DLD1 (cell line): ENCODE data around the gene DLG5.

Experiments
- in situ Hi-C: cut with HindIII; loops from 2 replicates; pipeline ENCODE4 v1.10.0; 2017; ENCODE audit warnings: low sequenced_read_pairs

Gene DLG5

DNA sequence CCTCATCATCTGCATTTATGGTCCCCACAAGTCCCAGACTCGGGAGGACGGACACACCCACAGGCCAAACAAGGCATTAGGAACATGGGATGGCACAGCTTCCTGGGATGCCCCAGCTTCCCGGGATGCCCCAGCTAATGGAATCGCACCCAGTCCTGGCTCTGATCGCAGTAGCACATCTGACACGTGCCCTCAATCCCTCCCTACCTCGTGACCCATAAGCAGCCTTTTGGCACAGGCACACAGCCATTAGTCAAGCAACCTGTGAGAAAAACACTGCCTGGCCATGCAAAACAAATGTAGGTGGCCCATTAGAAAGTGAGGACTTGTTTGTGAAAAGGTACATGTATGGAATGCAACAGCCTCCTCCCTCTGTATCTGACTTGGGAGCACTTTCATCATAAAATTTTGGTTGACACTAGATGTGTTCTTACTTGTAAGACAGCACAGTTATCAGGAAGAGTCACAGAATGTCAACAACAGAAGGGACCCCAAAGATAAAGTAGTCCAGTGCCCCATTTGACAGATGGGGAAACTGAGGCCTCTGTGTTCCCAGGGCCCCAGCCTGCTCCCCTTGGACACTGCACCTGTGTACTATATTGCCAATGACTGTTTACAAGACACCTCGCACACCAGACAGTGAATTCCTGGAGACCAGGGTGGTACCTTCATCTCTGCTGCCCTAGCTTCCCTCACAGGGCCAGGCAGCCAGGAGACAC lies 34.4 kb downstream of the DLG5 start:
- in situ Hi-C loops: no loop called here

DNA sequence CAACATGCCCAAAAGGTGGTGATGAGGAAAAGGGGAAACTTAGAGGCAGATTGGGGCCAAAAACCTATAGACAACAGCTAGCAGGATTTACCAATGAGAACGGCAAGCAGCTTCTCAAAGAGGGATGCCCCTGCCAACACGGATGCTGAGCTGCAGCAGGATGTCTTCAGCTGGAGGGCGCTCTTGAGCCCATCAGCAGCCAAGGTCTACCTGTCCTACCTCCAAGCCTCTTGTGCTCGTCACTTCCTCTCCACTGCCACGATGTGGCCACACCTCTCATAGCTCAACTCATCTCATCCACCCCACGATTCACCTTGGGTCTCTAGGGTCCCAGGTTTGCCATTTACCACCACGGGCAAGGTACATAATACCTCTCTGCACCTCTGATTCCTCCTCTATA lies 36.5 kb downstream of the DLG5 start:
- in situ Hi-C loops: no loop called here

DNA sequence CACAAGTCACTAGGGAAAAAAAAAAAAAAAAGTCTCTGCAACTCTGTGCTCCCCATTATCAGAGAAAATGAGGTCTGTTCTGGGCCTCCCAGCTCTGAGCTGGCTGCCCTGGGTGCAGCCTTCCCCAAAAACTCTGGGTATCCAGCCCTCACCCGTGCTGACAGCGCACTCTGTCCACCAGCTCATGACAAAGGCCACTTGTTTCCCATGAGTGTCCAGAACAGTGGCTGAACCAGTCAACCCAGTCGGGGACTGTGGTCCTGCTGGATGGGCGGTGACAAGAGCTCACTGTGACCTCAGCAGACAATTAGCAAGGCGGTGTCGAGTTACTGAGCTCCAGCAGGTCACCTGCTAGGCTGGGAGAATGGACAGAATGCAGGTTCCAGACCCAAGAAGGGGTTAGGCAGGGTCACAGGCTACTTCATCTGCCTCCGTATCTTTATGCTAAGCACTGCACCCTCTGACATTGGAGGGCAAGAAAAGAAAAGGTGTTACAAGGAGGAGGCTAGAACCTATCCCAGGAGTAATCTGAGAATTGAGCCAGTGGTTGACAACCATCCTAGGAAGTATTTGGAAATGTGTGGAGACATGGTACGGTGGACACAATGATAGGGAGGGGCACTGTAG lies 37.2 kb downstream of the DLG5 start:
- in situ Hi-C loops: loop anchor here (5.0 kb wide), 1 partner anchor 42 kb away; no protein-coding TSS in a partner anchor

DNA sequence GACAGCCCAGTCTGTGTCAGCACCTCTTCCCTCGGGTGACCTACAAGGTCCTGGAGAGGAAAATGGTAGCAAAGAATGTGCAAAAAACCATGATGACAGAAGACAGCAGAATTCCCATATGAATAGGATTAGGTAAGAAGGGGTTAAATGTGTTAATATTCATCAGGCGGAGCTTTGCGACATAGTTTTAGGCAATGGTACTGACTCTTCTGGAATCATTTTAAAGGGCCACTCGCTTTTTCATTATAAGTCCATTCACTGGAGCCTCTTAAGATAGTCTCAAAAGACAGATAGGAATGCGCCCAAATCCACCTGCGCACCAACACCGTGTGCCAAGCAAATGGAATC lies 38.2 kb downstream of the DLG5 start:
- in situ Hi-C loops: loop anchor here (5.0 kb wide), 1 partner anchor 41 kb away; no protein-coding TSS in a partner anchor

DNA sequence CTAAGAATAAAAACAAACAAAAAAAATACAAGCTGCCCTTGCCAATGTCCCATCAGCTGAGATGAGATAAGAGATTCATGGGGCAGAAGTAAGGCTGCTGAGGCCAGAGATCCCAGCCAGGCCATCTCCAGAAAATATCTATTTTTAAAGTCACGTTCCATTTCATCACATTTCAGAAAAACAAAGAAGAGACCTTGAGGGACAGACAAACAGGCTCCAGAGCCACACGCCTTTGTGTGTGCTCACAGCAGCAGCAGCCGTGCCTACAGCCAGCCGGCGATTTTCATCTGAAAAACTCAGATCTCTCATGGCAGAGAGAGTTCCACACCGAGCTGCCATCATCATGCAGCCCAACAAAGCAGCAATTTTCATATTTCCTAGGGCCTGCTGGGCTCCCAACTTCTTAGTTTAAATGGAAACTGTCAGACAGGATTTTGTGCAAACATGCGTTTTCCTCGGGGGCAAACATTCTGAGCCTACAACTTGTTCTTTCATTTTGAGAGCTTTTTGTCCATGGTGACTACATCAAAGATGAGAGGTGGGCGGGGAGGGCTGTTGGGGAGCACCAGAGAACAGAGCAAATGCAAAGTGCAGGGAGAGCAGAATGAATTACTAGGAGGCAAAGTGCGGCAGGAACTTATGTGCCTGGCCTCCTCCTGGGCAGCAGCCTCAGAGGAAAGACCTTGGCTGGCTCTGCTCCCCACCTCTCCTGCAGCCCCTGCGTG lies 38.8 kb downstream of the DLG5 start:
- in situ Hi-C loops: loop anchor here (5.0 kb wide), 1 partner anchor 40 kb away; no protein-coding TSS in a partner anchor

DNA sequence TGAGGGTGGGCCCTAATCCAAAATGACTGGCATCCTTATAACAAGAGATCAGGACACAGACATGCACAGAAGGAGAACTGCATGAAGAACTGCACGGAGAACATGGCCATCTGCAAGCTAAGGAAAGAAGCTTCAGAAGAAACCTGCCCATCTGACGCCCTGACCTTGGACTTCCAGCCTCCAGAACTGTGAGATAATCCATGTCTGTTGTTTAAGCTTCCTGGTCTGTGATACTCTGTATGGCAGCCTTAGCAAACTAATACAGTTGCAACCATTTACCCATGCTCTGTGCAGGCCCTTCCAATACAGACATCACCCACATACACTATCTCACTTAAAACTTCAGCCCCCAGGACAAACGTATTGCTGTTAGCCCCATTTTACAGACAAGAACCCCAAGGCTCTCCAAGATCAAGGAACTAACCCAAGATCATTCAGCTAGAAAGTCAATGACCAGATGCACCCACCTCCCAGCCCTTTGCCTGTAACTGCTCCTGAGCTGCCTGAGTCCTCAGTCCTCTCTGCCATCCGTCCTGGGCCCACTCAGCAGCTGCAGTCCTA lies 39.7 kb downstream of the DLG5 start:
- in situ Hi-C loops: loop anchor here (5.0 kb wide), 1 partner anchor 40 kb away; no protein-coding TSS in a partner anchor

DNA sequence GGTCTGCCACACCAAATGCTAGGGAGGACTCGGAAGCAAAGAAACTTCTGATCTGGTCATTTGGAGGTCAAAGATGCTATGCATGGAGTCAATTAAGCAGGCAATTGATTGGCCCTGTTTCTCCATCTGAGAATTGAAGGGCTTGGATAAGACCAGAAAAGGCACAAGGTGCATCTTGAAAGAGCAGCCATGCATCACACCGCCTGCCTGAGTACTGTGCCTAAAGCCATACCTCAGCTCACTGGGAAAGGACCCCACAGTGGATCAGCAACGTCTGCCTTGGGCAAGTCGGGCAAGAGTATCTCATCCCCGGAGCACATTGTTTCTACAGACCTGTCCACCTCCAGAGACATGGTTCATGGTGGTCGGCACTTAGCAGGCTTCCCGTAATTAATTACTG lies 42.4 kb downstream of the DLG5 start:
- in situ Hi-C loops: no loop called here

DNA sequence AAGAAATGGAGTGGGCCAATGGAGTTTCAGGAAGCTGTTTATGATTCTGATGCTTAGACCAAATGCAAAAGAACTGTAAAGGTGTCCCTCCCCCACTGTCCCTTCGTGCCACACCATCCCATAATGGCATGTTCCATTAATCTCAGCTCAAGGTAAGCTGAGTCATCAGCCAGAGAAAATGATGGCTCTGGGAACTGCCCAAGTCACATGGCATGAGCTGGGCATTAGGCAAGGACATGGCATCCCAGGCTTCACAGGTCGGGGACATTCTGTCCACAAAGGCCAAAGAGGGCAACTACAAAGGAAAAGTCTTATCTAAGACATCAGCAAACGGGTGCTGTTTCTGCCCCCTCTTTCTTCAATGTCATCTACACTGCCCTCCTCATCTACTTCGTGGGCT lies 44.9 kb downstream of the DLG5 start:
- in situ Hi-C loops: no loop called here

DNA sequence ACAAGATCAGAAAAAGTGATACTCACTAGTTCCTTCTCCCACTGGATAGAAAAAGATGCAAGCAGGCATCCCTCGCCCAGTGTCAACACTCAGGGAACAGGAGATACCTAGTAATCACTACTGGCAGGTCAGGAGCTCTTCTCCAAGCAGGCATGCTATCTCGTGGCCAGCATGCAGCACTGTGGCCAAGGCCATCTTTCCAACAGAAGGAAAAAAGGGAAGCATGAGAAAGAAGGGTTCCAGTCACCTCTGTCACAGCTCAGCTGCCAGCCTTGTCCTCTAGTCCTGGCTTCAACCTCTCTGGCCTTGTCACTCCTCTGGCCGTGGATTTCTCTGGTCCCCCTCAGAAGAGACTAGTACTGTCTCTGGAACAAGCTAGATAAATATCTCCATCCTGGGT lies 45.3 kb downstream of the DLG5 start:
- in situ Hi-C loops: no loop called here

DNA sequence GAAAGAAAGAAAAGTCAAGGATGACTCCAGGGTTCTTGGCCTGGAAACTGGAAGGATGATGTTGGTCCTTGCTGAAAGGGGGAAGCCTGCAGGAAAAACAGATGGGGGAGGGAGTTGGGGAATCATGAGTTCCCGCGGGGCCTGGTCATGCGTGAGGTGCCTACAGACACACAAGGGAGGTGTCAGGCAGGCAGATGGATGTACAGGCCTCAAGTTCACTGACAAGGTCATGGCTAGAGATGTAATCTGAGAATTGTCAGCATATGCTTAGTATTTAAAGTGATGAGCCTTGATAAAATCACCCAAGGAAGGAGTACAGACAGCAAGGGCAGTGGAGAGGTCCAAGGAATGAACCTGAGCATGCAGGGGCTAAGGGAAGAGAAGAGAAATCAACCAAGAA lies 46.8 kb downstream of the DLG5 start:
- in situ Hi-C loops: no loop called here

DNA sequence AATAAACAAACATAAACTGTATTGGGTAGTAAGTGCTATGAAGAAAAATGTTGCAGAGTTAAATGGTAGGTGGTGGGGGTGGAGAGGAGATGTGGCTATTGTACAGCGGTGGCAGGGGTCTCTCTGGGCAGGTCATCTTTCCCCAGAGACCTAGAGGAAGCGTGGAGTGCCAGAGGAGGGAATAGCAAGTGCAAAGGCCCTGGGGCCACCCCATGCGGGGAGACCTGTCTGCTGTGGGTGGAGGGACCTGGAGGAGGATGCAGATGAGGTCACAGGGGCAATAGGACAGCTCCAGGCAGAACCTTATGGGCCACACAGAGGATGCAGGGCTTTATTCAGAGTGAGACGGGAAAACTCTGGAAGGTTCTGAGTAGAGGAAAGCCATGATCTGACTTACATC lies 47.5 kb downstream of the DLG5 start:
- in situ Hi-C loops: no loop called here

DNA sequence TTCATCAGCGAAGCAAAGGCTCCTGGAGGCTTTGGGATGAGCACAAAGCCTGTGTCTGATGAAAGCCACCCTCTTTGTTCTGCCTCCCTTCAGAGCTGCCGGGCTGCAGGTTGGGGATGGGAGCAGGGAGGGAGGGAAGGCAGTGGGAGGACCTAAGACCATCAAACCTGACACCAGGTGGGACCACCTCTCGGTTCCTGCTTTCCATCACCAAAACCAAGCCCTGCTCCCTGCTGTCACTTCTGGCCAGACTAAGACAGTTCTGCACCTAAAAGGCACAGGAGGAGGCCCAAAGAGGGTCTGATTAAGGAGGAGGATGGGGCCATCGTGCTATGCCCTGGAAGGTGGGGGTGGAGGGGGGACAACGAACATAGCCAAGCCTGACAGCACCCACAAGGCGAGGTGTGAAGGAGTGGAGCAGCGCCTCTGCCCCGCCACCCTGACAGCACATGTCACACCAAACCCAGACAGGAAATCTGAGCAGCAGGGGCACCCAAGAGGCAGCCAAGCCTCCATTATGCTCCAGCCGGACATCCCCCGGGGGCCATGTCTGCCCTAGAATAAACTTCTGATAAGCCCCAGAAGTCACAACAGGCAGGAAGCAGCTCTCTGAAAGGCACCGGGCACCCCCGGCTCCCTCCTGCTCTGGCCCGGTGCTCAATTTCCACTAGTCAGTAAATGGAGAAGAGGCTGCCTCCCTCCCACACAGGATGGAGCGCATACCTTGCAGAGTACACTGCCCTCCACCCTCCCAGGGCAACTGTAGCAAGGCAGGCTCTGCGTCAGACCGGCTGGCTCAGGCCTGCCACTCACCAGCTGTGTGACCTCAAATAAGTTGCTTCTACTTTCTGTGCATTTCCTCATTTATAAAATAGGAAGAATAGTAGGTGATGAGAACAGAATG lies 48.9 kb downstream of the DLG5 start:
- in situ Hi-C loops: no loop called here

DNA sequence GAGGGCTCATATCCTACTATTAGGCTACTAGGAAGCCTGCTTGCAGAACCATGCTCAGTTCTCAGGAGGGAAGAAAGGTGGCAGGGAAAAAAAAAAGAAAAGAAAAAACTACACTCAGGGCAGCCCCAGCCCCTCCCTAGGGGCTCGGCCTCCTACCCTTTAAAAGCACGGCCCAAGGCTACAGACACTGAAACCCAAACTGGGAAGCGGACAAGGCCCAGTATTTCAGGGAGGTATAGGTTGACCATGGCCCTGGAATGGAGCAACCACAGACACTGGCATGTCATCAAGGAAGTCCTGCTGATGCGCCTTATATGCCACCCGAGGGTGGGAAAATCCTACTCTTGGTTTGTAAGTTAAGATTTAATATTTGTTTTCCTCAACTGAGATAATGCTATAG lies 50.8 kb downstream of the DLG5 start:
- in situ Hi-C loops: no loop called here

DNA sequence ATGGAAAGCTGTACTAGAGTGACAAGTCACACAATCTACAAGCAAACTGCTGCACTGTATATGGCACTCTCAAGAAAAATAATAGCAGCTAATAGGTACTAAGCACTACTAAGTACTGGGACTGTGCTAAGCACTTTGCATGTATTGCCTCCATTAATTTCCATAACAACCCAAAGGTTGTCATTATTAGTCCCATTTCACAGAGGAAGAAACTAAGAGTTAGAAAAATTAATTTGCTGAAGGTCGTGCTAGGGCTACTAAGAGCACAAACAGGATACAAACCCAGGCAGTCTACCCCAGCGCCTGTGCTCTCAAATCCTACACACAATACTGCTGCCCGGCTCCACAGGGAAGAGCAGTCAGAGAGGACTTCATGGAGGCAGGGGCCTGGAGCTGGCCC lies 51.7 kb downstream of the DLG5 start:
- in situ Hi-C loops: no loop called here

DNA sequence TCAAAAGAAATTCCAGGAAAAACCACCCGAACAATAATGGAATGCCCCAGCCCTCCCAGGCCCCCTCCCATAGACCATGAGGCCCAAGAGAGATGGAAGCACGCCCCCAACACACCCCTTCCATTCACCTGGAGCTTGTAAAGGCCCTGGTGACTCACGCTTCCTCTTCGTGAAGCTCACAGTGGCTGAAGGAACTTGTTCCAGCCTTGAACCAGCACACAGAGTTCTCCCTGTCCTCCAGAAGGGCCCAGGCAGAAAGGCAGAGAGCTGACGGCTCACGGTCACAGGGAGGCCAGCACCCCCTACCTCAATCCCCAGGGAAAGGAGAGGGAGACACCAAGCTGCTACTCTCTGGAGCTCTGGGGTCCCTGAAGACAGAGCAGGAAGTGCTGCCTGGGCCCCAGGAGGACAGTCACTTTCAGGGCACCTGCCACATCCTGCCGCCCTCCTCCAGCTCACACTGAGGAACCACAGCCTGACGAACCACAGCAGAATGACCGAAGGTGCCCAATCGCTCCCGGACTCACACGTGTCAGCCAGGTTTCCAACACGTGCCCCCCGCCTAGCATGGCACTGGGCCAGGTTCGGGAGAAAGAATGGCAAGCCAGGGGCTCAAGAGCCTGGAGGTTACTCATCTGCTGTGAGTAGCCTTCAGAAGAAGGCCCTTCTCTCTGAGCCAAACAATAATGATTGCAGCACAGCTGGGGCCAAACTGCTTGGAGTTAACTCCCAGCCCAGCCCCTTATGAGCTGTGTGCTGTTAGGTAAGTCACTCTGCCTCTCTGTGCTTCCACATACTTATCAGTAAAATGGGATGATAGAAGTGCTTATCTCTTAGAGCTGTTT lies 52.8 kb downstream of the DLG5 start:
- in situ Hi-C loops: no loop called here

DNA sequence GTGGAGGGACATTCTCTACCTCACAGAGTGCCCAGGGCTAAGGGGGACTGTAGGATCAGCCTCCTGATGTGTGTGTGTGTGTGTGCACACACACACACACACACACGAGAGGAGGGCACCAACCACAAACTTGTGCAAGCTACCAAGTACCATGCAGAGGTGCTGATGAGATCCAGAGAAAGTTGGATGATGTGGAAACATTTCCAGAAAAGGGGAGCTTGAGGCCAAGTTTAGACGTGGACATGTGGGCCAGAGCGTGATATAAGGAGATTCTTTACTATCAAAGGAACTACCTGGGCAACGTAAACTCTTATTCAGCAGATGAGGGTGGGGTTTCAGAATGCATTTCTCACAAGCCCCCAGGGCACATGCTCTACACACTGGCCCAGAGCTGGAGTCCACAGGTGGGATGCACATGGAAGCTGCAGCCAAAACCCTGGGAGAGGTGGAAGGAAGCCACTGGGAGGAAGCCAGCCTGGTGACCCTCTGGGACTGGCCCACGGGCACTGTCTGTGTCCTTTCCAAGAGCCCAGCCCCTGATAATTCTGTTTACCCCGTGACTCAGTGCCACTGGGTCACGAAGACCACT lies 53.5 kb downstream of the DLG5 start:
- in situ Hi-C loops: no loop called here

DNA sequence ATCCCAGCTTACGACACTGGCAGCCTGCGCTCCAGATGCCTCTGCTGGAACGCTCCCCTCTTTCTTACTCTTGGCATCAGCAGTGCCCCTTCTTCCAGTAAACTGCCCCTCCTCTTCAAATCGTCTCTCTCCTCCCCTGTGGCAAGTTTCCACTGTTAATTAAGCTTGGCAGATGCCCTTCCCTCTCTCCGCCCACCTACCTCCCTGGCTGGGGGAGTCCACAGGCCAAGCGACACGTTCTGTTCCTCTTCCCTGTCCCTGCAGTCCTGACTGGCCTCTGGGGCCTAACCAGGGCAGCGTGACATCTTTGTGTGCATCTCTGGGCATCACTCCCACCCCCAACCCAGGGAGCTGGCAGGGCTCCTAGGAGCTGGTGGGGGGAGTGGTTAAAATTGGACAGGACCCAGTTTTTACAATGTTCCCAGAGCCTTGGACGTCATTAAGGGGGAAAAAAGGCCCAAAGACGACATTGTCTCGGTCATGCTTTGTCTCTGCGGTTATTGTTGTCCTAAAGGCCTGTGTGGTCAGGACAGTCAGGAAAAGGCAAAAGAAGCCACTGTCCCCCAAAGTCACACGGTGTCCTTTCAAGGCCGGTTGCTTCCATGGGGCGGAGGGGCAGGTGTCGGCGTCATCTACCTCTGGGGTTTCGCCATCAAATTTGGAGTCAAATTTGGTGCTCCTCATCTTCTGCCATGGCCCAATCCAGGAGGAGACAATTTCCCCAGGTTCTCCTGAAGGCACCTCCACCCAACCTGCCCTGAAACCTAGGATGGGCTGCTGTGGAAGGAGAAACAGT lies 54.2 kb downstream of the DLG5 start:
- in situ Hi-C loops: no loop called here

DNA sequence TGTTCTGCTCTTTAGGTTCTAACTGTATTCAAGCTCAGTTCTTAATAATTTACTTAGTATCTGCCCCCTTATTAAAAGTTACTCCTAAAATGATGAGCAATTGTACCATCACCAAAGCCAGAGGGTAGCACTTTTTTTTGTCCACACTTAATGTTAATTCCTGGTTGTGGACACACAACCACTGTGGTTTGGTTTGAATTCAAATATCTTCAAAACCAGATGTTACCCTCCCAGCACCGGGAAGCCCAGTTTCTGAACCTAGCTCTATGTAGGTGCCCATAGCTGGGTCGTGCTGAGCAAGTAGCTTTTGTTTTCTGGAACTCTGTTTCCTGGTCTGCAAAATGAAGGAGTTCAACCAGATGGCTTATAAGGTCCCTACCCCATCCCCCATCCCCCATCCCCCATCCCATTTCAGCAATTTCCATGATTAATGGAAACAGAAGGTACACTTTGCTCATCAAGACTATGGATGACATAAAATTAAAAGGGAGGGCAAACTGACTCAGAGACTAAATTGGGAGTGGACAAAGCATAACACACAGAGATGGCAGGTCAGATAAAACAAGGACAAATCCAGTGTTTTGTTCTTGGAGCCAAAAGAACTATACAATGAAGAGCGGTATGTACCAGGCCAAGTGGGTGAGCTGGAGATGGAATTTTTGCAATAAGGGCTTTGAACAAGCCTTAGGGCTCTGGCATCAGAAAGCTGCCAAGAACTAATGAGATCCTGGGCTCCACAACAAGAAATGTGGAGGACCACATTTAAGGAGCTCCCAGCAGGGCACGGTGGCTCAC lies 56.7 kb downstream of the DLG5 start:
- in situ Hi-C loops: no loop called here
